CD4-positive, alpha-beta T cell treated with Interleukin-6 for 4 hours (primary cell): ENCODE data around the gene RSAD2.
A peak's percentile ranks its signal among the peaks of the same experiment; 100 is the strongest.
"Not testable (repeated sequence)": the region's sequence is repeated elsewhere in the genome, so short reads cannot be mapped to it uniquely, and the experiment has no call there.

Experiments used
- DNase-seq: peaks from one replicate; pipeline ENCODE4 v3.0.0-alpha.2; 2020; ENCODE audit warnings: mixed read lengths

The RSAD2 gene

GRCh38 chr2:6865346-6866274, 12.0 kb upstream of the RSAD2 start, which contains the start of gene CMPK2:
TSS of gene CMPK2 (minus strand) at chr2:6865907. CDS start at chr2:6865696, 211 bp downstream.
- peak; percentile 84 for DNase-seq

- peak; percentile 62 for DNase-seq
These were observed 11.3 kb upstream of the RSAD2 start for GRCh38 chr2:6866275-6866671.

- DNase-seq, result no peak
These were observed 10.6 kb upstream of the RSAD2 start for GRCh38 chr2:6866982-6867381.

- no peak for DNase-seq
These were observed 5.2 kb upstream of the RSAD2 start for GRCh38 chr2:6872394-6872793.

- no peak for DNase-seq
These were observed 3.5 kb upstream of the RSAD2 start for GRCh38 chr2:6874032-6874431.

GRCh38 chr2:6876309-6876708, 1.3 kb upstream of the RSAD2 start:
- DNase-seq, result no peak

GRCh38 chr2:6878549-6878948, 972 bp downstream of the RSAD2 start:
- no peak for DNase-seq

- DNase-seq, result no peak
These were observed 1.4 kb downstream of the RSAD2 start for GRCh38 chr2:6879011-6879410.

- peak; percentile 41 for DNase-seq
These were observed 2.7 kb downstream of the RSAD2 start for GRCh38 chr2:6880200-6880733.

- no peak for DNase-seq
These were observed 3.5 kb downstream of the RSAD2 start for GRCh38 chr2:6881046-6881445.

GRCh38 chr2:6881516-6881915, 3.9 kb downstream of the RSAD2 start:
- DNase-seq, result no peak

- DNase-seq, result no peak
These were observed 6.0 kb downstream of the RSAD2 start for GRCh38 chr2:6883448-6884122.

GRCh38 chr2:6885551-6885950, 8.0 kb downstream of the RSAD2 start:
- no peak for DNase-seq

- DNase-seq, result no peak
These were observed 8.4 kb downstream of the RSAD2 start for GRCh38 chr2:6885968-6886367.

- no peak for DNase-seq
These were observed 10.2 kb downstream of the RSAD2 start for GRCh38 chr2:6887751-6888192.

- no peak for DNase-seq
These were observed 11.1 kb downstream of the RSAD2 start for GRCh38 chr2:6888724-6889123.

GRCh38 chr2:6893876-6894482, 16.4 kb downstream of the RSAD2 start:
- no peak for DNase-seq

GRCh38 chr2:6896930-6897759, 19.6 kb downstream of the RSAD2 start:
- DNase-seq, result no peak

GRCh38 chr2:6902581-6902980, 25.0 kb downstream of the RSAD2 start:
- not testable (repeated sequence) for DNase-seq

GRCh38 chr2:6905668-6906067, 28.1 kb downstream of the RSAD2 start:
- no peak for DNase-seq

- DNase-seq, result no peak
These were observed 28.7 kb downstream of the RSAD2 start for GRCh38 chr2:6906165-6906741.

- DNase-seq, result no peak
These were observed 30.7 kb downstream of the RSAD2 start for GRCh38 chr2:6908291-6908690.
